Measurements from ENCODE around the gene CCDC97. TPM values are rescaled to one million over a fixed set of nuclear protein-coding genes. Genes with fewer than 3 reads are reported as not detected.

CCDC97 gene
- total RNA-seq, 4 donors from 2014 or later: 11.6 to 19.6 (median 13.7) TPM

DNA sequence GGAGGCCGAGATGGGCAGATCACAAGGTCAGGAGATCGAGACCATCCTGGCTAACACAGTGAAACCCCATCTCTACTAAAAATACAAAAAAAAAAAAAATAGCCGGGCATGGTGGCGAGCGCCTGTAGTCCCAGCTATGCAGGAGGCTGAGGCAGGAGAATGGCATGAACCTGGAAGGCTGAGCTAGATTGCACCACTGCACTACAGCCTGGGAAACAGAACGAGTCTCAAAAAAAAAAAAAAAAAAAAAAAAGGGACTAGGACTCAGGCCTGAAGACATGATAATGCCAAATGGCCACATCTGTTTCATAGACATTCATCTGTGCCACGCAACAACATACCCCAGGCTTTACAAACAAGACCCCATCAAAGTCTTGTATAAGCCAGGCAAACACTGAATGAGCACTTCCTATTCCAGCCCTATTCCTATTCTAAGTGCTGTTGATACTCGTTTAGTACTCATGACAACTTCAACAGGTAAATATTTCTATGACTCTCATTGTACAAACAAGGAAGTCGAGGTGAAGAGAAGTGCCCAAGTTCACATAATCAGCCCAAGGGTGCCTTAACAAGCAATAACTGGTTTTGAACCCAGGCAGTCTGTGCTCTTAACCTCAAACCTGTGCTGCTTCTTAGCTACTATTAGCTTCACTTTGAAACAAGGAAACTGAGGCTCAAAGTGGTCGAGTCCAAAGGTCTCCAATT lies 52.3 kb downstream of the CCDC97 start:
- H3K4me3 ChIP-seq (ENCODE audit: low read depth, poor library complexity, severe bottlenecking): no peak overlapping the region
- 69 to 74% methylated on average over 10 of the region's 10 CpGs for WGBS, 2 donors
- intact Hi-C loops (cut with DNase I; ENCODE audit: low total_unique reads): no loop called here
- no peak for DNase-seq (ENCODE audit: low spot score in 2 of 2)
- no peak for TF ChIP-seq POLR2A (IDR thresholded peaks at IDR 0.05)
- TF ChIP-seq, protein P1, sequence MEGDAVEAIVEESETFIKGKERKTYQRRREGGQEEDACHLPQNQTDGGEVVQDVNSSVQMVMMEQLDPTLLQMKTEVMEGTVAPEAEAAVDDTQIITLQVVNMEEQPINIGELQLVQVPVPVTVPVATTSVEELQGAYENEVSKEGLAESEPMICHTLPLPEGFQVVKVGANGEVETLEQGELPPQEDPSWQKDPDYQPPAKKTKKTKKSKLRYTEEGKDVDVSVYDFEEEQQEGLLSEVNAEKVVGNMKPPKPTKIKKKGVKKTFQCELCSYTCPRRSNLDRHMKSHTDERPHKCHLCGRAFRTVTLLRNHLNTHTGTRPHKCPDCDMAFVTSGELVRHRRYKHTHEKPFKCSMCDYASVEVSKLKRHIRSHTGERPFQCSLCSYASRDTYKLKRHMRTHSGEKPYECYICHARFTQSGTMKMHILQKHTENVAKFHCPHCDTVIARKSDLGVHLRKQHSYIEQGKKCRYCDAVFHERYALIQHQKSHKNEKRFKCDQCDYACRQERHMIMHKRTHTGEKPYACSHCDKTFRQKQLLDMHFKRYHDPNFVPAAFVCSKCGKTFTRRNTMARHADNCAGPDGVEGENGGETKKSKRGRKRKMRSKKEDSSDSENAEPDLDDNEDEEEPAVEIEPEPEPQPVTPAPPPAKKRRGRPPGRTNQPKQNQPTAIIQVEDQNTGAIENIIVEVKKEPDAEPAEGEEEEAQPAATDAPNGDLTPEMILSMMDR (IDR thresholded peaks at IDR 0.05): no peak

DNA sequence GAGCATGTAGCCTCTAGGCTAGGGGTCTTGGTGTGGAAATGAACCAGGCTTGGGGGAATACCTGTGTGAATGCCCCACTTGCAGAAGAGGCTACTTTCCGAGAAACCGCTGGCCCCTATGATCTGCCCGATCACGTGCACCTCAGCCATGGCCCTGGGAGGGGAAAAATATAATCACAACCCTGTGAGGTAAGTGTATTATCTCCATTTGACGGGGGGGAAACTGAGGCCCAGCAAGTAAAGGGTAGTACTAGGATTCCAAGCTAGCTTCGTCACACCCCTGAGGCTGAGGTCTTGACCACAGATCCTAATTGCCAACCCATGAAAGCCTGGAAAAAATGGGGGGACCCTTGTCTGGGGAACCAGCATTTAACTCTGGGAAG lies 53.4 kb downstream of the CCDC97 start:
- H3K4me3 ChIP-seq (ENCODE audit: low read depth, poor library complexity, severe bottlenecking): no peak overlapping the region
- no peak for DNase-seq (ENCODE audit: low spot score in 2 of 2)
- intact Hi-C loops (cut with DNase I; ENCODE audit: low total_unique reads): no loop called here
- TF ChIP-seq, protein P1 (IDR thresholded peaks at IDR 0.05): no peak
- TF ChIP-seq POLR2A (IDR thresholded peaks at IDR 0.05): no peak
- 46 to 51% methylated on average over 6 of the region's 6 CpGs for WGBS, 2 donors

DNA sequence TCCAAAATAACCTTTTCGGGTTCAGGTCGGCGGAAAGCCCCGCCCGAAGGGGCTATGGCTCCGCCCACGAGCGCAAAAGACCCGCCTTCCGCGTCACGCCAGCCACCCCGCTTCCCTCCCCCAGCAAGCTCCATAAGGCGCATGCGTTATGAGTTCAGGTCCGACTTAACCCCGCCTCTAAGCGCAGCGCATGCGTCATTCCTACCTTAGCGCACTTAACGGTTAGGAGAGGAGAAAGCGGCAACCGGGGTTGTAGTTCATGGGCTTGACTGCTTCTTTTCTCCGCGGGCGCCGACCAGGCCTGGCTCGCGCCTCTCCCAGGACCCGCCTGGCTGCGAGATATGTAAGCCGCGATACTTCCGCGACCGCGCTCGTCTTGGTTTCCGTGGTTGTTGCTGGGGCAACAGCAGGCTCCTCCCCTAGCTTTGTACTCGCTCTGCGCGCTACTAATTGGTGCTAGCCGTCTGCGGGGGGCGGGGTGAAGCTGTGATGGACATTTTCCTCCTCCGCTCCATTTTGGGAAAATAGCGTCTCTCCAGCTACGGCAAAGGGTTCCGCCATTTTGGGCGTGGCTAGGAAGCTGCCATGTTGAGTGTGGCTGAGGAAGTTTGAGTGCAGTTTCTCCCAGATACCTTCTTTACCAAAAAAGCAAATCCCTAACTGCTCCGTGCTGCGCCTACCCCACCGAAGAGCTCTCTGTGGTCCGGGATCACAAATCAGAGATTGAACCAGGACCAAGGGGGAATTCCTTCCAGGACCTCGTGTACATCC lies 54.0 kb downstream of the CCDC97 start, which contains the start of gene B9D2:
Gene B9D2, minus strand, starts transcription at position 397 of the 771 bp plus-strand sequence. CDS start 630 bp downstream, outside the sequence.
- DNase-seq (ENCODE audit: low spot score in 2 of 2): peak; percentile 98 to 99
- intact Hi-C loops (cut with DNase I; ENCODE audit: low total_unique reads): no loop called here
- TF ChIP-seq, protein P1 (IDR thresholded peaks at IDR 0.05): no peak
- no peak for TF ChIP-seq POLR2A (IDR thresholded peaks at IDR 0.05)
- whole genome bisulfite sequencing, 2 donors: 0% methylated on average over 27 to 50 of the region's 56 CpGs
- peak within 1 kb of the TSS; percentile 41 for H3K4me3 ChIP-seq (ENCODE audit: low read depth, poor library complexity, severe bottlenecking)

DNA sequence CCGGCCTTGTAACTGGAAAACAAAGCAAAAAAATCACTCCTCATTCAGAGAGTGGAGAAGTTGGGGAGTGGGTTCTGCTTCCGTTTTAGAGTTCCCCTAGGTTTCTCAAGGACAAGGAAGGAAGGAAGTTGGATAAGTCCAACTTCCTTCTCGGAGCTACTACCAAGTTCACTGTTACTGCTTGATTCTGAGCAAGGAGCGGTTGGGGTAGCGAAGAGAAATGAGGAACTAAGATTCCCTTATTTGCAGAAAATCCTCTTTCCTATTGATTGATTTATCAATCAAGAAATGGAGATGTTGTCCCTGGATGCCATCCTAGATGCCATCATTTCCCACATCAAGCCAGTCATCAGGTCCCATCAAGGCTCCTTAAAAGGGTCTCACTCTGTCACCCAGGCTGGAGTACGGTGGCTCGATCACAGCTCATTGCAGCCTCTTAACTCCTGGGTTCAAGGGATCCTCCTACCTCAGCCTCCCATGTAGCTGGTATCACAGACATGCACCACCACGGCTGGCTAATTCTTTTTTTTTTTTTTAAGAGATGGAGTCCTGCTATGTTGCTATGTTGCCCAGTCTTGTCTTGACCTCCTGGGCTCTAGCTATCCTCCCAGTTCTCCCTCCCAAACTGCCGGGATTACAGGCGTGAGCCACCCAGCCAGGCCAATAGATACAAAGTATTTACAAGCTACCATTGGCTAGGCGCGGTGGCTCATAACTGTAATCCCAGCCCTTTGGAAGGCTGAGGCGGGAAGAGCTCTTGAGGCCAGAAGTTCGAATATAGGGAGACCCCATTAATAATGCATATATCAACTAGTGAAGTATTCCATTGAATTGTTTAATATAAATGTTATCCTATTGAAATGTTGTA lies 54.8 kb downstream of the CCDC97 start:
- intact Hi-C loops (cut with DNase I; ENCODE audit: low total_unique reads): no loop called here
- no peak for DNase-seq (ENCODE audit: low spot score in 2 of 2)
- TF ChIP-seq POLR2A (IDR thresholded peaks at IDR 0.05): no peak
- TF ChIP-seq, protein P1 (IDR thresholded peaks at IDR 0.05): no peak
- H3K4me3 ChIP-seq (ENCODE audit: low read depth, poor library complexity, severe bottlenecking): peak overlapping the region; percentile 41
- WGBS, 2 donors: 71 to 76% methylated on average over 14 of the region's 14 CpGs

DNA sequence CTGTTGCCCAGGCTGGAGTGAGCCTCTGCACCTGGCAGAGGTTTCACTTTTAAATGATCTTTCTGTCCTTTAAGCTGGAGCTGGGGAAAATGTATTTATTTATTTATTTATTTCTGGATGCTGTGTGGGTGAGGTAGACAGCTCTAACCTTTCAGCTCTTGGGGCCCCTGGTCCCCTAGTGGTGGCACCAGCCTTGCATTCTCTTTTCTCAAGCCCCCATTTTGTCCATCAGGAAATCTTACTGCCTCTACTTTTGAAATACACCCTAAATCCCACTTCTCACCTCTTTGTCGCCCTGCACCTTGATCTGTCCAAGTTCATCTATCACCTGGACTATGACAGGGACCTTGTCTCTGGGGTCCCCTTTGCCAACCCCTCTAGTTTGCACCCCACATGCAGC lies 56.1 kb downstream of the CCDC97 start:
- intact Hi-C loops (cut with DNase I; ENCODE audit: low total_unique reads): no loop called here
- DNase-seq (ENCODE audit: low spot score in 2 of 2): no peak
- TF ChIP-seq, protein P1 (IDR thresholded peaks at IDR 0.05): no peak
- no peak for TF ChIP-seq POLR2A (IDR thresholded peaks at IDR 0.05)
- 95 to 100% methylated on average over 1 of the region's 1 CpG for WGBS, 2 donors
- H3K4me3 ChIP-seq (ENCODE audit: low read depth, poor library complexity, severe bottlenecking): no peak overlapping the region

All from lower leg skin (tissue), 4 donors.